GM21717 (cell line): ENCODE measurements around the gene RGS16.
A peak's percentile ranks its signal among the peaks of the same experiment; 100 is the strongest.
"Not testable (repeated sequence)": the region's sequence is repeated elsewhere in the genome, so short reads cannot be mapped to it uniquely, and the experiment has no call there.

Experiments
- ATAC-seq: cut with Tn5 transposase; IDR thresholded peaks from one replicate; pipeline ENCODE4 v1.9.1; 2021; ENCODE audit warnings: mild to moderate bottlenecking, moderate library complexity; ENCODE audit not compliant: unreplicated experiment

The RGS16 gene, protein sequence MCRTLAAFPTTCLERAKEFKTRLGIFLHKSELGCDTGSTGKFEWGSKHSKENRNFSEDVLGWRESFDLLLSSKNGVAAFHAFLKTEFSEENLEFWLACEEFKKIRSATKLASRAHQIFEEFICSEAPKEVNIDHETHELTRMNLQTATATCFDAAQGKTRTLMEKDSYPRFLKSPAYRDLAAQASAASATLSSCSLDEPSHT

DNA sequence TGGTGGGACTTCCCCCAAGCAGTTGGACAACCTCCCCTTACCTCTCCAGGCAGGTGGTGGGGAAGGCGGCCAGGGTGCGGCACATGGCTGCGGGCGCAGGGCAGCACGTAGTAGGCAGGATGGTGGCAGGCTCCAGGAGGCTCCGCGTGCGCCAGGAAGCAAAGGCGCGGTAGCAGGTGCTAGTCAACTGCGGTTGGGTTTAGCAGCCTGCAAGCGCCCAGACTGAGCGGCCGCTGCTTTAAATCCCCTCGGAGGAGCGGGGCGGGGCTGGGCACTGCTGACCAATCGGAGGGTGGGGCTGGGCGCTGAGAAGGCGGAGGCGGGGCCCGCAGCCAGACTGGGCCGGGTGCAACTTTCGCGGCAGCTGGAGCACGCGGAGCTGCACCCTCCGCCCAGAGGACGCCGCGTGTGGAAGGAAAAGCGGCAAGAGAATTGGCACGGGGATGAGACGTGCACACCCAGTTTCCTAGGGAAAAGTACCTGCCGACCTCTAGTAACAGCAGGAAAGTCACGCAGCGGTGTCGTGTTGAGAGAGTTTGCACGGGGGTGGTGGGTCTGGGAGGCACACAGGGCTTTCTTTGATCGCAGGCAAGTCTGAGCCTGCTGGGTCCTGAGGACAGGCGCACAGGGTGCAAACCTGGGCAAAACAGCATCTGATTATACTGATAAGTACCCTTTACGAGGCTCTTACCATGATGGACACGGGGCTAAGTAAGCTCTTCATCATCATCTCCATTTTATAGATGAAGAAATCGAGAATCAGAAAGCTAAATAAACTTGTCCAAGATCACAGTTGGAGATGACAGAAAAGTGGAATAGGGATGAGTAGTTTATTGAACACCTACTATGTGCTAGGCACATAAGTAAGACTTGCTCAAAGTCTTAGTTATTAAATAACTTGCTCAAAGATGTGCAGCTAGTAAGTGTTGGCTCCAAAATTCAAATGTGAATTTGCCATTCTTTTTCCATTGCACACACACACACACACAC, at the start of gene RGS16:
Gene RGS16 (minus strand): TSS at position 215 of the 990 bp plus-strand sequence. CDS start 130 bp downstream, at position 85.
- peak; percentile 81 for ATAC-seq

DNA sequence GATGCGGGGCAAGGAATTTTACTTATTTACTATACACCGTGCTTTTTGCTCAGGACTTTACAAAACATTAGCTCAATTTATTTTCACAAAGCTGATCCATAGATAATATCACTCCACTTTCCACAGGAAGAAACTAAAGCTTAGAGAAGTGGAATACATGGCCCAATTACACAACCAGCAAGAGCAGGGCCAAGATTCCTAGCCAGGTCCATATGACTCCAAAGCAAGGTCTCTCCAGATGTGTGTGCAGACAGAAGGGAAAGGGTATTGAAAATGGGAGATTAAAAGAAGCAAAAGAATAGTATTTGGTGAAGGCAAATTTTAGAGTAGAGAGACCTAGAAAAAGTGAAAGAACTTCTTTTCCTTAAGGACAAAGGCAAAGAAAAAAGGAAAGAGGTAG, 49.8 kb upstream of the RGS16 start:
- no peak for ATAC-seq

DNA sequence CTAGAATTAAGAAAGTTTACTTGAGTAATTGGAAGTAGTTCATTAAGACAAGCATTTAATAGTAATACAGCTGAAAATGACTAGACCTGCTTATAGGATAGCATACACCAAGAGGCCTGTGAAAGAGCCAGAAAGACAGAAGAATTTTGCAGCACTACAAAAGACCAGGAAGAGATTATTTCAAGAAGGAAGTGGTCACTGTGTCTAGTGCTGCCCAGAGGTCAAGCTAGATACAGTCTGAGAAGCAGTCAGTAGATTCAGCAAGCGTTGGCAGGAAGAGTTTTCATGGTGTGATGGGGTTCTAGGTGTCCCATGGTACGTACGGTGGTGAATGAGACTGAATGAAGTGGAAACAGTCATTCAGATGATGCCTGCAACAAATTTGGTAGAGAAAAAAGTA, 48.7 kb upstream of the RGS16 start:
- ATAC-seq: no peak

DNA sequence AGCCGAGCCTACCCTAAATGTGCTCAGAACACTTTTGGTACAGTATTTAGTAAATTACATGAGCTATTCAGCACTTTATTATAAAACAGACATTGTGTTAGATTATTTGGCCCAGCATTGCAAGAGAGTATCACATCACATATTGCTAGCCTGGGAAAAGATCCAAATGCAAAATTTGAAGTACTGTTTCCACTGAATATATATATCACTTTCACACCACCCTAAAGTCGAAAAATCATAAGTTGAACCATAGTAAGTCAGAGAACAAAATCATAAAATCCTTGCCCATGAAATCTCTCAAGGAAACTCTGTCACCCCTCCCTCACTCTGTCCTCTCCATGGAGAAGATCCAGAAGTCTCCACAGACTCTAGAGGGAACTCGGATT, 47.1 kb upstream of the RGS16 start:
- ATAC-seq: no peak

DNA sequence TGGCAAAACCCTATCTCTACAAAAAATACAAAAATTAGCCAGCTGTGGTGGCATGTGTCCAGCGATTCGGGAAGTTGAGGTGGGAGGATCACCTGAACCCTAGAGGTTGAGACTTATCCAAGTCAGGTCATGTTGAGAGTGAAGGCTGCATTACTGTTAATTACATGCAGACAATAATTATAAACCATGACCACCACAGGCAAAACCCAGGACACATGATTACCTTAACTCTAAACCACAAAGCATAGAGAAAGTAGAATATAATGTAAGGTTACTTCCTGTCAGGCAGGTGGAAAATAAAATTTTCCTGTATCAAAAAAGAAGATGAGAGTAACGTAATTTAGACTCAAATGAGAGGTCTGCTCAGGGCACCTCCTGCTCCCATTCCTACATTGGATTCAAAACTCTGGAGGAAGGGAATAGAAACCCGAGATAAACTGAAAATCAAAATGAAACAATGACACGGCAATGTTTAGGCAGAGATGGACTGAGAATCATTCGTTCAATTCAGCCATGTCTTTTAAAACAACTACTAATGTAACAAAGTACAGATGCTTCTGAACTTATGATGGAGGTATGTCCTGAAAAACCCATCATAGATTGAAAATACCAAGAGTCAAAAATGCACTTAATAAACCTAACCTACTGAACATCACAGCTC, 46.6 kb upstream of the RGS16 start:
- no peak for ATAC-seq

DNA sequence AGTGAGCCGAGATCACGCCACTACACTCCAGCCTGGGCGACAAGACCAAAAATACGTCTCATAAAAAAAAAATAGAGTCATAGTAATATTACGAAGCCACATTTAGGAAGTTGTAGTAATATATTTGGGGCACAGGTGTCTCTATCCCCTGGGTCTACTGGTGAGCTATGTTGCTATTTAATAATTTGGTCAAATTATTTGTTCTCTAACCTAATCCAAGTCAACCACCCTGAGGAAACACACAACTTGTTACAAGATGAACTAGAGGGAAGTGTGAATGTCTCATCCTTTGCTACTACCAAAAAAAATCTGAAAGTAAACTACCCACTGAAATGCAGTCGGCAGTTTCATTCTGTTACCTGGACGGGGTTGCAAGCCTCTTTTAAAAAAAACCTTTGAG, 44.9 kb upstream of the RGS16 start:
- ATAC-seq: peak; percentile 61

DNA sequence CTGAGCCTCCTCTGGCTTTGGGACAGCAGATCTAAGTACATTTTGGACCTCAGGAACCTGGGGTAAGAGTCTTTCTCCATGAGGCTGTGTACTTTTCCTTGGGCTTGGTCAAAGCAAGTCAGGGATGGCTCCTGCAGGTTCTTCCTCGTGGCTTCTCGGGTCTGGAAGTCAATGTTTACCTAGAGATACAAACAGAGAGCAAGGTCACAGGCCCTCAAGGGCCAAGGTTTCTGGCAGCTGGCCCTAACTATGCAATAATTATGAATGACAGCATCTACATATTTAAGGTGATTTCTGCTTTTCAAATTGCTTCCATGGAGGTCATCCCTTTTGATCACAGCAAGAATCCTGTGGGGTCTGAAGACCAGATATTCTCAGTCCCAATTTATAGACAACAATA, 42.5 kb upstream of the RGS16 start:
- ATAC-seq: no peak

DNA sequence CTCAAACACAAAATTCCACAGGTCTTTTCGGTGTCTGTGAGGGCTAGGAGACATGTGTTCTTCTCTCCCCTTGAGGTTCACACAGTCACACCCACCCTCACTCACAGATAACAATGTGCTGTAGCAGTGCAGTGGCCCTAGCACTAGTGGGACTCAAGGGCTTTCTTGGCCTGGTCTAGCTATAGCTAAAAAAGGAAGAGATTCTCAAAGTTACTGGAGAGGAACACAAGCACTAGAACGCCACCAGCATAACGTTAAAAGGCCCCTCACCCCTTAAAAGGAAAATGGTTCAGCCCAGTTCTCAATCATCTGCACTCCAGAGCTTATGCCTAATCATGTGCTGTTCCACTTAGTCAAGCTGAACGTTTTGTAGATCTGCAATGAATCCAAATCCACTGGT, 40.7 kb upstream of the RGS16 start:
- ATAC-seq: no peak

DNA sequence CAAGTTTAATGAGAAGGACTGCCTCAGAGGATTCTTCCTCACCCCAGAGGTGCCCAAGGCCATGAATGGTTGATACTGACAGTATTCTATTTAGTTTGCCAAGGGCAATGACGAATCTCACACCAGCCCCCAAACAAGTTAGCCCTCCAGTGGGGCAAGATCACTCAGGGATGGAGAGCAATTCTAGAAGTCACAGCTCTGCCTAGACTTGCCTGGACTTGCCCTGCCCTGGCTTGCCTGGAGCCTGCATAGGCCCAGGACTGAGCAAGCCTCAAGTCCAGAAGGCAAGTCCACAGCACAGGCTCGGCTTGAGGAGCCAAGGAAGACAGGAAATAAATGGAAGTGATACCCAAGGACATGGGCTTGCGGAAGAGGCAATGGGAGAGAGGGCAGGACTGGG, 39.5 kb upstream of the RGS16 start:
- no peak for ATAC-seq

DNA sequence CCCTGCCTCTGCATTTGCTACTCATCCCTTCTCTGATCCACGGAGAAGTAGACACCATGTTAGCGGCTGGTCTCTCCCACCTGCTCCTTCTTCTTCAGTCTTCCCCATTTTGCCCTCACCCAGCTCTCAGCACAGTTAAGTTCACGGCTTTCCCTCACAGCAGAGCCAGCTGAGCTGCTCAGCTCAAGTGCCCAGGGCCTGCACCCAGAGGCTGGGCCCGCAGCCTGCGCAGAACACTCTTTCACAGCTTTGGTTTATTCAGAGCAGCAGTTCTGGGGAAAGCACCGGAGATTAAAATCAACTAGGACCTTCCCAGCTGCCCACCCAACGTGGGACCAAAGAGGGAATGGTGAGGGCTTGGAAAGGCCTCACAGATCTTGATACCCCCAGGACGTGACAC, 38.3 kb upstream of the RGS16 start:
- ATAC-seq: no peak

DNA sequence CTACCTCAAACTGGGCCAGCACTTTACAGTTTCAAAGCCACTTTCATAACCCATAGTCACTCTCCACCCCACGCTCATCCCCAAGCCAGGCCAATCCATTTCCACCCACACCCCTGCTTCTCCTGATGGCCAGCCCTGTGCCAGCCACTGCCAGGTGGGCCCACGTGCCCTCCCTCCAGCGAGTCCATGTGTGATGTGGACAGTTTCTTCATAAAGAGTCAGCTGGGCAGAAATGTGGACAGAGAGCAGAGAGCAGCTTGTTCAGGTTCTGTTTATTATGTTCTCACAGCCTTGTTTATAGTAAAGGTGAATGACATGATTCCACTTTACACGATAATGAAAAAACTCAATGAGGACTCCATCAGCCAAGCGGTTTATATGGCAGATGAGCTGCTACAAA, 37.4 kb upstream of the RGS16 start:
- ATAC-seq: no peak

DNA sequence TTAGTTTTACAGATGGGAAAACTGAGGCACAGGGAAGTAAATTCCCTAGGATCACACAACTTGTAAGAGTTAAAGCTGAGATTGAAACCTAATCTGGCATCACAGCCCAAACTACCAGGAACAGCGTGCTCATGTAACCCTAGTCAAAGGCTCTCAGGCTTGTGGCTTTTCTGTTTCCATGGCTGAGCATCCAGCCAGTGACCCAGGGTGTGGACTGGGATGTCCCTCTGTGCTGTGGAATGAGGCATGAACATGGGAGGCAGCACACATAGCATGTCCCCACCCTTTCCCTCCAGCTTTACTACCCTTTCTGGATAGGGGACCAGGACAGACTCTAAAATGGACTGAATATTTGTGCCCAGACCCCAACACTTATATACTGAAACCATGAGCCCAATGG, 35.1 kb upstream of the RGS16 start:
- no peak for ATAC-seq

DNA sequence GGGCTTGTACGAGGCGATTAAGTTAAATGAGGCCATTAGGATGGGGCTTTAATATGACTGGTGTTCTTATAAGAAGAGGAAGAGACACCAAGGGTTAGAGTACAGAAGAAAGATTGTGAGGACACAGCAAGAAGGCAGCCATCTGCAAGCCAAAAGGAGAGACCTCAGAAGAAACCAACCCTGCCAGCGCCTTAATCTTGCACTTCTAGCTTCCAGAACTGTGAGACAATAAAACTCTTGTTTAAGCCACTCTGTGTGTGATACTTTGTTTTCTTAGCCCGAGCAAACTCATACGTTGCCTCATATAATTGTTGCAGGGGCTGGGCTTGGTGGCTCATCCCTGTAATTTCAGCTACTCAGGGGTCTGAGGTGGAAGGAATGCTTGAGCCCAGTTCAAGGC, 33.6 kb upstream of the RGS16 start:
- no peak for ATAC-seq

DNA sequence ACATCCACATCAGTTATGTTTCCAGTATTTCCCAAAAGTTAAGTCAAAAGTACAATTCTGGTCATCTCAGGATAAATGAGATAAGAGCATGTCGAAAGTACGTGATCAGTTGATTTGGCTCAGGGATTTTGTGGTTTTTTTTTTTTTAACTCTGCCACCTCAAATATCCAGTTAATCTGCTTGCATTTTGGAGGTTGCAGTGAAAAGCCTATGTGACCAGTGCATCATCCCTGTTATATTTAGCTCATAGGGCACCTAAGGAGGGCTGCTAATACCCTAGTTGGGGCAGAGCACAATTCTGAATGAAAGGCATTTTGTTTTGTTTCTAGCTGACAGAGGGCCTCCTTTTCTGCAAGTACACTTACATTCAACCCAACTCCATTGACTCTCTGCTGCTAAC, 31.7 kb upstream of the RGS16 start:
- ATAC-seq: no peak

DNA sequence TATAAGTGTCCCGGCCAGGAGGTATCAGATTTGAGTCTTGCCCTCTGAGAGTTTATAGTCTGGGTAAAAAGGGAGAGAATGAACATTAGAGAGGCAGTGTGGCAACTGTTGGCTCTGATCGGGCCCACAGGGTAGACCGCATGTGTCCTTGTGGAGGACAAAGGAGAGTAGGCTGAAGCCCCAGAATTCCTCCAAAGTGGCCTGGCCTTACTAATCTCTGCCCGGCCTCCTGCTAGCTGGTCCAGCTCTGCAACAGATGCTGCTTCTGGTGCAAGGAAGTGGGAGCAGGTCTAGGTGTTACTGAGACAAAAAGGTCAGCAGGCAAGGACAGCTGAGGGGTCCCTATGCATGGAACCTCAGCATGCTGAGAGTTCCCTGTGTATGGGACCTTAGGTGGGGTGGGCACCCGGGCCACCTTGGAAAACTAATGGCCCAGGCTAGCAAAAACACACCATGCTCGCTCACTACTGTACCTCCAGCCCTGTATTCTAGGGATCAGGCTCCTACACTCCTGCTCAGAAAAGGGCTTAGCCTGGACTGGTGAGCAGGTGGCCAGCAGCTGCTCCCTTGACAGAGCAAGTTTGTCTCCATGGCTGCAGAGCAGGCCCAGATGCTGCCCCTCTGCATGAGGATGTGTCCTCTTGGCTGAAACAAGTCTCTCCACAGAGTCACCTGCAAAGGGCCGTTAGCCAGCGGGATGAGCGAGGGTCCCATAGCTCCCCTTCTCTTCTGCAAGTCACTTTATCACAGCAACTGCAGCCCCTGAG, 30.3 kb upstream of the RGS16 start:
- ATAC-seq: no peak

DNA sequence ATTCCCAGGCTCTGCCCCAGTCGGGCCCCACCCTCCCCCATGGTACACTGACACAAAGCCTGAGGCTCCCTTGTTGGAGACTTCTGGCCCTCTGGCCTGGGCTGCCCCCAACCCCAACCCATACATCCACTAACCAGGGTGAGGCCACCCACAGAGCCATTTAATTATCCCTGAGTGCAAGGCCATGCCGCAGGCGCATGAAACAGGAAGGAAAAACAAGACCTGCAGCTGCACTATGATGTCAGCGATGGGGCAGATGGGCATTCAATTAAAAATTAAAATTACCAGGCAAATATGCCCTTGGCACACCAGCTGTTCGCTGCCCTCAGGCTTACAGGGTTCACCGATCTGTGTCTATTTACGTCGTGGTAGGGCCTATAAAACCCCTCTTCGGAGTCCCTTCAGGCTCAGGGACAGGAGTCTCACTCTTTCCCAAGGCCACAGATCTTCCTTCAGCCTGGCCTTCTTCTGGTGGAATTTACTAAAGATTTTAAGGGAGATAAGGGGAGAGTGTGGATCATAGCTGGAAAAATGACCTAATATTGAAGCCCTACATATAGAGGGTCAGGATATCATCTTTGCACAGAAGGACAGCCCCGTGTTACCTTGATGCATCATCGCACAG, 29.6 kb upstream of the RGS16 start:
- no peak for ATAC-seq

DNA sequence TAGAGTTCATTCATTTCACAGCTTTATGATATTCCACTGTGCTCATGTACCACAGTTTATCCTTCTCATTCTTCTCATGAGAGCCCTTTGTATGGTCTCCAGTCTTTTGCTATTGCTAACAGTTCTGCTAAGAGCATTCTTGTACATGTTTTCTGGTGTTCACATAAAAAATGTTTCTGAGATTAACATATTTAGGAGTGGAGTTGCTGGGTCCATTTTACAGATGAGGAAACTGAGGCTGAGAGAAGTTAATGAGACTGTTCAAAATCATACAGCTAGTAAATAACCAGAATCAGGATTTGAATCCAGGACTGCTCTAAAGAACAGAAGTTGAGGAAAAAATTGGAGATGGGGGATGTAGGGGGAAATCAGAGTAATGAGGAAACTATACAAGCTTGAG, 28.8 kb upstream of the RGS16 start:
- no peak for ATAC-seq

DNA sequence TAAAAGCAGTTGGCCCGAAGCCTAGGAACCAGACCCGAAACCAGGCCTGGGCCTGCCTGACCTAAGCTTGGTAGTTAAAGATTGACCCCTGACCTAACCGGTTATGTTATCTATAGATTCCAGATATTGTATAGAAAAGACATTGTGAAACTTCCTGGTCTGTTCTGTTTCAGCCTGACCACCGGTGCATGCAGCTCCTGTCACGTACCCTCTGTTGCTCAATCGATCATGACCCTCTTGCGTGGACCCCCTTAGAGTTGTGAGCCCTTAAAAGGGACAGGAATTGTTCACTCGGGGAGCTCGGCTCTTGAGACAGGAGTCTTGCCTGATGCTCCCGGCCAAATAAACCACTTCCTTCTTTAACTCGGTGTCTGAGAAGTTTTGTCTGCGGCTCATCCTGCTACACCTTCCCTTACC, 28.3 kb upstream of the RGS16 start:
- not testable (repeated sequence) for ATAC-seq

DNA sequence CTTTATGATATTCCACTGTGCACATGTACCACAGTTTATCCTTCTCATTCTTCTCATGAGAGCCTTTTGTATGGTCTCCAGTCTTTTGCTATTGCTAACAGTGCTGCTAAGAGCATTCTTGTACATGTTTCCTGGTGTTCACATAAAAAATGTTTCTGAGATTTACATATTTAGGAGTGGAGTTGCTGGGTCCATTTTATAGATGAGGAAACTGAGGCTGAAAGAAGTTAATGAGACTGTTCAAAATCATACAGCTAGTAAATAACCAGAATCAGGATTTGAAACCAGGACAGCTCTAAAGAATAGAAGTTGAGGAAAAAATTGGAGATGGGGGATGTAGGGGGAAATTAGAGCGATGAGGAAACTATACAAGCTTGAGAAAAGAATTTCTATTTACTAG, 27.8 kb upstream of the RGS16 start:
- ATAC-seq: no peak

DNA sequence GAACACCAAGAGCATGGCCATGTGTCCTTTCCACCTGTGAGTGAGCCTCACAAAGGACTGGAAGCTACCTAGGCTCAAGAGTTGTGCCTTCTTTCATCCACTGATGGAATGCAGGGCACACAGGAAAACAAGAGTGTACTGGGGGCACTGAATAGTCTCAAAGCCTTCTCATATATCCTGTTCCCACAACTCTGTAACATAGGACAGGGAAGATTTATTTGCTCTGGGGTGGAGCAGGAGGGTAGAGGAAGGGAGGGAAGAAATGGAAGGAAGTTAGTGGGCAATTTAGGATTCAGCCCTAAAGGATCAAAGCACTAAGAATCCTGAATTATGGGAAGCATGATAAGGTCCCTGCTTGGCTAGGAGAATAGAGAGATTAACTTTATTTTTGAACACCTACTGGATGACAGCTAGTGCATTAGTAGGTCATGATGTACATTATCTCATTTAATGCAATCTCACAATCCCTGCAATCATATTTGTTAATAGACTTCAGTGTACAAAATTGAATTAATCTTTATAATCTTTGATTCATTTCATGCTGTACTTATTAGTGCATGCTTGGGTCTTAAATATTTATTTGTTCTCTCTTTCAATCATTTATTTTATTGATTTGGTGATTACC, 27.0 kb upstream of the RGS16 start:
- no peak for ATAC-seq
